Thyroid gland (tissue), 4 donors: ENCODE data around the gene TLR9.

ENCODE experiments used
- POLR2A ChIP-seq, 2 donors: fragments of 450-650 bp; IDR thresholded peaks; one replicate each; pipeline ENCODE4 v1.6.1; 2017; ENCODE audit warnings: antibody characterized with exemption in 2 of 2, mild to moderate bottlenecking in 2 of 2, moderate library complexity in 1 of 2
- TF ChIP-seq, protein P1 (sequence below), 6 experiments: fragments of 200-600 bp in 3 of 6; fragments of 450-650 bp in 3 of 6; sonication (generic) in 3 of 6; IDR thresholded peaks; one replicate each; pipeline ENCODE4 v1.5.1; 2016 to 2019; ENCODE audit warnings: antibody characterized with exemption in 6 of 6, mild to moderate bottlenecking in 2 of 6, inconsistent platforms in 1 of 6, moderate library complexity in 1 of 6

GRCh38 chr3:52208556-52208955, 16.9 kb downstream of the TLR9 start:
- TF ChIP-seq, protein P1, sequence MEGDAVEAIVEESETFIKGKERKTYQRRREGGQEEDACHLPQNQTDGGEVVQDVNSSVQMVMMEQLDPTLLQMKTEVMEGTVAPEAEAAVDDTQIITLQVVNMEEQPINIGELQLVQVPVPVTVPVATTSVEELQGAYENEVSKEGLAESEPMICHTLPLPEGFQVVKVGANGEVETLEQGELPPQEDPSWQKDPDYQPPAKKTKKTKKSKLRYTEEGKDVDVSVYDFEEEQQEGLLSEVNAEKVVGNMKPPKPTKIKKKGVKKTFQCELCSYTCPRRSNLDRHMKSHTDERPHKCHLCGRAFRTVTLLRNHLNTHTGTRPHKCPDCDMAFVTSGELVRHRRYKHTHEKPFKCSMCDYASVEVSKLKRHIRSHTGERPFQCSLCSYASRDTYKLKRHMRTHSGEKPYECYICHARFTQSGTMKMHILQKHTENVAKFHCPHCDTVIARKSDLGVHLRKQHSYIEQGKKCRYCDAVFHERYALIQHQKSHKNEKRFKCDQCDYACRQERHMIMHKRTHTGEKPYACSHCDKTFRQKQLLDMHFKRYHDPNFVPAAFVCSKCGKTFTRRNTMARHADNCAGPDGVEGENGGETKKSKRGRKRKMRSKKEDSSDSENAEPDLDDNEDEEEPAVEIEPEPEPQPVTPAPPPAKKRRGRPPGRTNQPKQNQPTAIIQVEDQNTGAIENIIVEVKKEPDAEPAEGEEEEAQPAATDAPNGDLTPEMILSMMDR (IDR thresholded peaks at IDR 0.05) = no peak
- TF ChIP-seq POLR2A (IDR thresholded peaks at IDR 0.05) = no peak
